Stomach (tissue), 4 donors: ENCODE measurements around the gene DENND1C.

ENCODE experiments used
- CTCF ChIP-seq, 7 experiments: fragments of 450-650 bp in 4 of 7; fragments of 200-600 bp in 3 of 7; sonication (generic) in 3 of 7; IDR thresholded peaks; one replicate each; pipeline ENCODE4 v1.5.1; 2016 to 2019; ENCODE audit warnings: antibody characterized with exemption in 7 of 7, control low read depth in 2 of 7, mild to moderate bottlenecking in 1 of 7
- POLR2A ChIP-seq, 4 donors: fragments of 450-650 bp; IDR thresholded peaks; one replicate each; pipeline ENCODE4 v1.6.1; 2016; ENCODE audit warnings: antibody characterized with exemption in 4 of 4, control low read depth in 2 of 4, mild to moderate bottlenecking in 1 of 4, moderate library complexity in 1 of 4

GRCh38 chr19:6514926-6515544, 33.4 kb upstream of the DENND1C start:
- TF ChIP-seq CTCF (IDR thresholded peaks at IDR 0.05) = no peak
- no peak for TF ChIP-seq POLR2A (IDR thresholded peaks at IDR 0.05)
